ENCODE measurements around the gene TSPAN9. TPM values are rescaled to one million over a fixed set of nuclear protein-coding genes. Genes with fewer than 3 reads are reported as not detected.

The TSPAN9 gene
- total RNA-seq, 1 experiment from 2014 or later, result 7.7 TPM

DNA sequence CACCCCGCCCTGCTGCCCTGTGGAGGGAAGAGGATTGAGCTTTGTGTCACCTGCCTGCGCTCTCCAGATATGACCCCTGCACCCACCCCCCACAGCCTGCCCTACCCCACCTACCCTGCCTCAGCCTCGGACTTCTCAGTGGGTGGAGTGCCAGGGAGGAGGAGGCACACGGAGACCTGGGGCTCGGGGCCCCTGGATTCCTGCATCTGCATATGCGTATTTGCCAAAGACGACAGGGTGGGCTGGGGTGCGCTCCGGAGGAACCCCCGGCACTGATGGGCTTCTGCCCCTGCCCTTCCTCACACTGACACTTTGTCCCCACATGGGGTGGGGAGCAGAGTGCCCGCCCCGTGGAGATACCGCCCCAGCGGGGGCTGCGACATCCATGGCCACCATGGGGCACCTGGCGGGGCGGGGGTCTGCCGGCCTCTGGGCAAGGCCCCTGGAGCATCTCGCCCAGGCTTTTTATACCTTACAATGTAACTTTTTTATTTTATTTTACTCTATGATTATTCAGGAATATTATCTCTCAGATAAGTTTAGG lies 206.0 kb downstream of the TSPAN9 start:
- BruUV-seq (replicated peaks), result no TSS peak
- CTCF ChIA-PET, result no interaction called here

DNA sequence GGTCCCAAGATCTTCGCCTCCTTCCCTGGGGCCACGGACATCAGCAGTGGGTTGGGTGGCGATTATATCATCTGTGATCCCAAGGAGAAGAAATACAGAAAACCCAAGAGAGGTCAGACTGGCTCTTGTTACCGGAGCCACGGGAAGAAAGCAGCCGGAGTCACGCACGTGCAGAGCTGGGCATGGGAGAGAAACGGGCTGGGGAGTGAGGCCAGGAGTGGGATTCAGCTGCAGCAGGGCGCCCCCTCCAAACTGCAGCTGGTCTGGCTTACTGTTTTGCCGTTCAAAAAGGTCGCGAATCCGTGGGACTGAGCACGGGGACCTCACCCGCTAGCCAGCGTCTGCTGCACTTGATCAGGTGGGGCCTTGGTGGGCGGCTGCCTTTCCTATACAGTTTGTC lies 207.2 kb downstream of the TSPAN9 start:
- H3K9me3 ChIP-seq (ENCODE audit: control insufficient read depth, insufficient read depth, low read depth, low read length), result no peaks in the 10 kb centered on the region
- H3K4me3 ChIP-seq (ENCODE audit: low read depth in 2 of 2, low read length in 2 of 2), result no peak overlapping the region
- POLR2A ChIA-PET, result no interaction called here
- H3K4me1 ChIP-seq (ENCODE audit: control insufficient read depth, insufficient read depth, low read length), result no peaks in the 10 kb centered on the region
- no peak overlapping the region for H3K27ac ChIP-seq (ENCODE audit: low read length)
- H3K27me3 ChIP-seq (ENCODE audit: control insufficient read depth, insufficient read depth, low read length), result no peaks in the 10 kb centered on the region
- intact Hi-C loops (cut with micrococcal nuclease; ENCODE audit: unreplicated experiment), result no loop called here
- CTCF ChIA-PET, result no interaction called here
- H3K36me3 ChIP-seq (ENCODE audit: control insufficient read depth, insufficient read depth, low read length), result no peaks in the 10 kb centered on the region
- no TSS peak for BruUV-seq (replicated peaks)
- in situ Hi-C loops (cut with HindIII; ENCODE audit: low pct_unique_long_range_greater_than_20kb, low sequenced_read_pairs), result no loop called here
- TF ChIP-seq, protein P1, sequence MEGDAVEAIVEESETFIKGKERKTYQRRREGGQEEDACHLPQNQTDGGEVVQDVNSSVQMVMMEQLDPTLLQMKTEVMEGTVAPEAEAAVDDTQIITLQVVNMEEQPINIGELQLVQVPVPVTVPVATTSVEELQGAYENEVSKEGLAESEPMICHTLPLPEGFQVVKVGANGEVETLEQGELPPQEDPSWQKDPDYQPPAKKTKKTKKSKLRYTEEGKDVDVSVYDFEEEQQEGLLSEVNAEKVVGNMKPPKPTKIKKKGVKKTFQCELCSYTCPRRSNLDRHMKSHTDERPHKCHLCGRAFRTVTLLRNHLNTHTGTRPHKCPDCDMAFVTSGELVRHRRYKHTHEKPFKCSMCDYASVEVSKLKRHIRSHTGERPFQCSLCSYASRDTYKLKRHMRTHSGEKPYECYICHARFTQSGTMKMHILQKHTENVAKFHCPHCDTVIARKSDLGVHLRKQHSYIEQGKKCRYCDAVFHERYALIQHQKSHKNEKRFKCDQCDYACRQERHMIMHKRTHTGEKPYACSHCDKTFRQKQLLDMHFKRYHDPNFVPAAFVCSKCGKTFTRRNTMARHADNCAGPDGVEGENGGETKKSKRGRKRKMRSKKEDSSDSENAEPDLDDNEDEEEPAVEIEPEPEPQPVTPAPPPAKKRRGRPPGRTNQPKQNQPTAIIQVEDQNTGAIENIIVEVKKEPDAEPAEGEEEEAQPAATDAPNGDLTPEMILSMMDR (IDR thresholded peaks at IDR 0.05), result no peak
- TF ChIP-seq SIN3A (IDR thresholded peaks at IDR 0.05; ENCODE audit: borderline replicate concordance, insufficient read depth, low read depth, low read length) (no peak), POLR2AphosphoS5 (IDR thresholded peaks at IDR 0.05; ENCODE audit: low read depth, low read length) (no peak), TCF7L2 (IDR thresholded peaks at IDR 0.05; ENCODE audit: low read depth, low read length) (no peak)
- TF ChIP-seq, protein P2, sequence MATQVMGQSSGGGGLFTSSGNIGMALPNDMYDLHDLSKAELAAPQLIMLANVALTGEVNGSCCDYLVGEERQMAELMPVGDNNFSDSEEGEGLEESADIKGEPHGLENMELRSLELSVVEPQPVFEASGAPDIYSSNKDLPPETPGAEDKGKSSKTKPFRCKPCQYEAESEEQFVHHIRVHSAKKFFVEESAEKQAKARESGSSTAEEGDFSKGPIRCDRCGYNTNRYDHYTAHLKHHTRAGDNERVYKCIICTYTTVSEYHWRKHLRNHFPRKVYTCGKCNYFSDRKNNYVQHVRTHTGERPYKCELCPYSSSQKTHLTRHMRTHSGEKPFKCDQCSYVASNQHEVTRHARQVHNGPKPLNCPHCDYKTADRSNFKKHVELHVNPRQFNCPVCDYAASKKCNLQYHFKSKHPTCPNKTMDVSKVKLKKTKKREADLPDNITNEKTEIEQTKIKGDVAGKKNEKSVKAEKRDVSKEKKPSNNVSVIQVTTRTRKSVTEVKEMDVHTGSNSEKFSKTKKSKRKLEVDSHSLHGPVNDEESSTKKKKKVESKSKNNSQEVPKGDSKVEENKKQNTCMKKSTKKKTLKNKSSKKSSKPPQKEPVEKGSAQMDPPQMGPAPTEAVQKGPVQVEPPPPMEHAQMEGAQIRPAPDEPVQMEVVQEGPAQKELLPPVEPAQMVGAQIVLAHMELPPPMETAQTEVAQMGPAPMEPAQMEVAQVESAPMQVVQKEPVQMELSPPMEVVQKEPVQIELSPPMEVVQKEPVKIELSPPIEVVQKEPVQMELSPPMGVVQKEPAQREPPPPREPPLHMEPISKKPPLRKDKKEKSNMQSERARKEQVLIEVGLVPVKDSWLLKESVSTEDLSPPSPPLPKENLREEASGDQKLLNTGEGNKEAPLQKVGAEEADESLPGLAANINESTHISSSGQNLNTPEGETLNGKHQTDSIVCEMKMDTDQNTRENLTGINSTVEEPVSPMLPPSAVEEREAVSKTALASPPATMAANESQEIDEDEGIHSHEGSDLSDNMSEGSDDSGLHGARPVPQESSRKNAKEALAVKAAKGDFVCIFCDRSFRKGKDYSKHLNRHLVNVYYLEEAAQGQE (IDR thresholded peaks at IDR 0.05; ENCODE audit: insufficient read depth in 1 of 2, low read depth in 2 of 2, low read length in 1 of 2), result no peak
- no peak for ATAC-seq
- no peak for DNase-seq (ENCODE audit: low read depth, low spot score)

More for the DNA sequence above, 206.0 kb downstream of the TSPAN9 start:
- Histone ChIP-seq H3K27ac (ENCODE audit: low read length) (no peak overlapping the region), H3K9me3 (ENCODE audit: control insufficient read depth, insufficient read depth, low read depth, low read length) (no peaks in the 10 kb centered on the region), H3K27me3 (ENCODE audit: control insufficient read depth, insufficient read depth, low read length) (no peaks in the 10 kb centered on the region), H3K36me3 (ENCODE audit: control insufficient read depth, insufficient read depth, low read length) (no peaks in the 10 kb centered on the region), H3K4me1 (ENCODE audit: control insufficient read depth, insufficient read depth, low read length) (no peaks in the 10 kb centered on the region), H3K4me3 (ENCODE audit: low read depth in 2 of 2, low read length in 2 of 2) (no peak overlapping the region)
- intact Hi-C loops (cut with micrococcal nuclease; ENCODE audit: unreplicated experiment) (no loop called here), in situ Hi-C loops (cut with HindIII; ENCODE audit: low pct_unique_long_range_greater_than_20kb, low sequenced_read_pairs) (no loop called here)
- TF ChIP-seq TCF7L2 (IDR thresholded peaks at IDR 0.05; ENCODE audit: low read depth, low read length), result no peak
- TF ChIP-seq, protein P2 (IDR thresholded peaks at IDR 0.05; ENCODE audit: insufficient read depth in 1 of 2, low read depth in 2 of 2, low read length in 1 of 2), result no peak
- TF ChIP-seq, protein P1 (IDR thresholded peaks at IDR 0.05), result no peak
- no peak for TF ChIP-seq POLR2AphosphoS5 (IDR thresholded peaks at IDR 0.05; ENCODE audit: low read depth, low read length)
- DNase-seq (ENCODE audit: low read depth, low spot score) (no peak), ATAC-seq (no peak)
- POLR2A ChIA-PET, result no interaction called here
